Measurements from ENCODE around the gene RABIF.

Gene RABIF

GRCh38 chr1:202857136-202857610 lies 31.8 kb downstream of the RABIF start:
- H3K4me1 Mint-ChIP-seq (ENCODE audit: low read depth): peaks cover 11% of the 10 kb centered on the region
- H3K27ac Mint-ChIP-seq: no peak overlapping the region
- H3K4me3 Mint-ChIP-seq: no peak overlapping the region
- H3K9me3 Mint-ChIP-seq (ENCODE audit: low read depth): no peaks in the 10 kb centered on the region
- peaks cover 10% of the 10 kb centered on the region for H3K27me3 Mint-ChIP-seq
- H3K36me3 Mint-ChIP-seq: no peaks in the 10 kb centered on the region

- Mint-ChIP-seq H3K4me1 (ENCODE audit: low read depth) (peaks cover 4% of the 10 kb centered on the region), H3K27me3 (peaks cover 5% of the 10 kb centered on the region), H3K27ac (no peak overlapping the region), H3K9me3 (ENCODE audit: low read depth) (no peaks in the 10 kb centered on the region), H3K4me3 (no peak overlapping the region), H3K36me3 (no peaks in the 10 kb centered on the region)
Measured at GRCh38 chr1:202856014-202856413, 32.9 kb downstream of the RABIF start.

GRCh38 chr1:202854787-202855186 lies 34.2 kb downstream of the RABIF start:
- Mint-ChIP-seq H3K4me1 (ENCODE audit: low read depth) (no peaks in the 10 kb centered on the region), H3K9me3 (ENCODE audit: low read depth) (no peaks in the 10 kb centered on the region), H3K4me3 (no peak overlapping the region), H3K36me3 (no peaks in the 10 kb centered on the region), H3K27ac (no peak overlapping the region), H3K27me3 (peaks cover 2% of the 10 kb centered on the region)

GRCh38 chr1:202852163-202852904 lies 36.6 kb downstream of the RABIF start:
- Mint-ChIP-seq H3K36me3 (no peaks in the 10 kb centered on the region), H3K9me3 (ENCODE audit: low read depth) (no peaks in the 10 kb centered on the region), H3K4me3 (no peak overlapping the region), H3K4me1 (ENCODE audit: low read depth) (no peaks in the 10 kb centered on the region), H3K27me3 (no peaks in the 10 kb centered on the region), H3K27ac (no peak overlapping the region)

GRCh38 chr1:202850593-202851362 lies 38.2 kb downstream of the RABIF start:
- Mint-ChIP-seq H3K4me3 (no peak overlapping the region), H3K4me1 (ENCODE audit: low read depth) (no peaks in the 10 kb centered on the region), H3K27ac (no peak overlapping the region), H3K36me3 (no peaks in the 10 kb centered on the region), H3K27me3 (peaks cover 2% of the 10 kb centered on the region), H3K9me3 (ENCODE audit: low read depth) (no peaks in the 10 kb centered on the region)

GRCh38 chr1:202848191-202848542 lies 40.8 kb downstream of the RABIF start:
- Mint-ChIP-seq H3K4me1 (ENCODE audit: low read depth) (no peaks in the 10 kb centered on the region), H3K36me3 (no peaks in the 10 kb centered on the region), H3K27ac (no peak overlapping the region), H3K4me3 (no peak overlapping the region), H3K9me3 (ENCODE audit: low read depth) (no peaks in the 10 kb centered on the region), H3K27me3 (peaks cover 2% of the 10 kb centered on the region)

- H3K4me1 Mint-ChIP-seq (ENCODE audit: low read depth): no peaks in the 10 kb centered on the region
- H3K36me3 Mint-ChIP-seq: no peaks in the 10 kb centered on the region
- H3K27ac Mint-ChIP-seq: no peak overlapping the region
- H3K4me3 Mint-ChIP-seq: no peak overlapping the region
- peaks cover 2% of the 10 kb centered on the region for H3K27me3 Mint-ChIP-seq
- no peaks in the 10 kb centered on the region for H3K9me3 Mint-ChIP-seq (ENCODE audit: low read depth)
Measured at GRCh38 chr1:202844935-202845334, 44.0 kb downstream of the RABIF start.

- Mint-ChIP-seq H3K4me3 (no peak overlapping the region), H3K27ac (no peak overlapping the region), H3K4me1 (ENCODE audit: low read depth) (no peaks in the 10 kb centered on the region), H3K9me3 (ENCODE audit: low read depth) (no peaks in the 10 kb centered on the region), H3K36me3 (no peaks in the 10 kb centered on the region), H3K27me3 (peaks cover 2% of the 10 kb centered on the region)
Measured at GRCh38 chr1:202844259-202844658, 44.7 kb downstream of the RABIF start.

GRCh38 chr1:202843081-202843480 lies 45.9 kb downstream of the RABIF start:
- Mint-ChIP-seq H3K27ac (no peak overlapping the region), H3K27me3 (peaks cover 2% of the 10 kb centered on the region), H3K4me3 (no peak overlapping the region), H3K4me1 (ENCODE audit: low read depth) (no peaks in the 10 kb centered on the region), H3K36me3 (no peaks in the 10 kb centered on the region), H3K9me3 (ENCODE audit: low read depth) (no peaks in the 10 kb centered on the region)

- H3K4me1 Mint-ChIP-seq (ENCODE audit: low read depth): peaks cover 29% of the 10 kb centered on the region
- no peaks in the 10 kb centered on the region for H3K9me3 Mint-ChIP-seq (ENCODE audit: low read depth)
- H3K27ac Mint-ChIP-seq: no peak overlapping the region
- no peaks in the 10 kb centered on the region for H3K27me3 Mint-ChIP-seq
- no peaks in the 10 kb centered on the region for H3K36me3 Mint-ChIP-seq
- H3K4me3 Mint-ChIP-seq: no peak overlapping the region
Measured at GRCh38 chr1:202837746-202838262, 51.1 kb downstream of the RABIF start.

GRCh38 chr1:202836623-202837403 lies 52.1 kb downstream of the RABIF start:
- Mint-ChIP-seq H3K4me1 (ENCODE audit: low read depth) (peaks cover 29% of the 10 kb centered on the region), H3K27me3 (no peaks in the 10 kb centered on the region), H3K36me3 (no peaks in the 10 kb centered on the region), H3K4me3 (no peak overlapping the region), H3K27ac (no peak overlapping the region), H3K9me3 (ENCODE audit: low read depth) (no peaks in the 10 kb centered on the region)

- no peaks in the 10 kb centered on the region for H3K9me3 Mint-ChIP-seq (ENCODE audit: low read depth)
- H3K36me3 Mint-ChIP-seq: no peaks in the 10 kb centered on the region
- no peak overlapping the region for H3K27ac Mint-ChIP-seq
- H3K27me3 Mint-ChIP-seq: no peaks in the 10 kb centered on the region
- no peak overlapping the region for H3K4me3 Mint-ChIP-seq
- H3K4me1 Mint-ChIP-seq (ENCODE audit: low read depth): peaks cover 29% of the 10 kb centered on the region
Measured at GRCh38 chr1:202835548-202836072, 53.3 kb downstream of the RABIF start.

GRCh38 chr1:202834771-202835547 lies 54.0 kb downstream of the RABIF start:
- H3K27ac Mint-ChIP-seq: no peak overlapping the region
- H3K9me3 Mint-ChIP-seq (ENCODE audit: low read depth): no peaks in the 10 kb centered on the region
- no peak overlapping the region for H3K4me3 Mint-ChIP-seq
- no peaks in the 10 kb centered on the region for H3K36me3 Mint-ChIP-seq
- H3K27me3 Mint-ChIP-seq: no peaks in the 10 kb centered on the region
- H3K4me1 Mint-ChIP-seq (ENCODE audit: low read depth): peaks cover 29% of the 10 kb centered on the region

GRCh38 chr1:202831906-202832305 lies 57.0 kb downstream of the RABIF start:
- no peaks in the 10 kb centered on the region for H3K36me3 Mint-ChIP-seq
- no peaks in the 10 kb centered on the region for H3K9me3 Mint-ChIP-seq (ENCODE audit: low read depth)
- H3K4me1 Mint-ChIP-seq (ENCODE audit: low read depth): peaks cover 22% of the 10 kb centered on the region
- no peak overlapping the region for H3K27ac Mint-ChIP-seq
- no peak overlapping the region for H3K4me3 Mint-ChIP-seq
- H3K27me3 Mint-ChIP-seq: no peaks in the 10 kb centered on the region
